Esophagus muscularis mucosa (tissue), 4 donors: ENCODE data around the gene CSK. TPM values are rescaled to one million over a fixed set of nuclear protein-coding genes. Genes with fewer than 3 reads are reported as not detected.
"Not testable (repeated sequence)": the region's sequence is repeated elsewhere in the genome, so short reads cannot be mapped to it uniquely, and the experiment has no call there.

Experiments used
- DNase-seq: peaks from one replicate; pipeline ENCODE4 v3.0.0-alpha.2; 2017; ENCODE audit errors: extremely low spot score
- H3K27ac ChIP-seq, 4 donors: fragments of 200-600 bp; sonication (generic); replicated peaks in 1 of 4; 1 replicate in 3 of 4; 2 replicates in 1 of 4; pipeline ENCODE4 v1.5.1; 2016 to 2019; ENCODE audit warnings: mild to moderate bottlenecking in 1 of 4
- H3K27me3 ChIP-seq, 4 donors: fragments of 200-600 bp; sonication (generic); one replicate each; pipeline versions ENCODE4 v1.5.1 to v1.6.0; 2016 to 2019
- H3K36me3 ChIP-seq, 4 donors: fragments of 200-600 bp; sonication (generic); one replicate each; pipeline ENCODE4 v1.5.1; 2016 to 2019
- H3K4me1 ChIP-seq, 4 donors: fragments of 200-600 bp; sonication (generic); one replicate each; pipeline ENCODE4 v1.5.1; 2016 to 2019
- H3K4me3 ChIP-seq, 4 donors: fragments of 200-600 bp; sonication (generic); 1 replicate in 2 of 4; 2 replicates in 2 of 4; pipeline ENCODE4 v1.5.1; 2016 to 2019; ENCODE audit warnings: mild to moderate bottlenecking in 4 of 4, moderate library complexity in 1 of 4
- H3K9me3 ChIP-seq, 4 donors: fragments of 200-600 bp; sonication (generic); 1 replicate in 3 of 4; 2 replicates in 1 of 4; pipeline ENCODE4 v1.5.1; 2016 to 2019
- EP300 ChIP-seq: sonication (generic); formaldehyde crosslinking; IDR thresholded peaks from one replicate; pipeline ENCODE4 v1.6.1; 2017; ENCODE audit warnings: antibody characterized with exemption
- POLR2A ChIP-seq: fragments of 450-650 bp; IDR thresholded peaks from one replicate; pipeline ENCODE4 v1.6.1; 2017; ENCODE audit warnings: antibody characterized with exemption, moderate library complexity, mild to moderate bottlenecking, low read depth
- POLR2AphosphoS5 ChIP-seq, 2 donors: sonication (generic); formaldehyde crosslinking; IDR thresholded peaks; one replicate each; pipeline ENCODE4 v1.6.1; 2017; ENCODE audit warnings: antibody characterized with exemption in 2 of 2
- WGBS: methylation state at CpG from one replicate; pipeline ENCODE4 v1.1.5; 2018; 5-methylcytosine and 5-hydroxymethylcytosine counted together
- intact Hi-C: fragments of 100-400 bp; cut with DNase I; formaldehyde crosslinking; loops from one replicate; pipeline ENCODE4 v1.15.1; 2023
- total RNA-seq, 4 donors: library from RNA; depleted of rRNA; stranded (reverse); fragments of >200 nt; gene quantifications; one replicate each; pipeline versions ENCODE4 v1.1.0 to v1.2.1, GENCODE V29; 2016
- TF ChIP-seq, protein P1 (sequence below), 3 experiments: fragments of 200-600 bp in 2 of 3; fragments of 450-650 bp in 1 of 3; sonication (generic) in 2 of 3; IDR thresholded peaks; one replicate each; pipeline ENCODE4 v1.5.1; 2017 to 2019; ENCODE audit warnings: antibody characterized with exemption in 3 of 3, mild to moderate bottlenecking in 2 of 3, moderate library complexity in 1 of 3

The CSK gene
- total RNA-seq, 4 donors from 2014 or later: 14.0 to 28.7 (median 21.9) TPM

- DNase-seq: no peak
- TF ChIP-seq POLR2AphosphoS5 (IDR thresholded peaks at IDR 0.05): no peak
- no peak for TF ChIP-seq POLR2A
- TF ChIP-seq, protein P1, sequence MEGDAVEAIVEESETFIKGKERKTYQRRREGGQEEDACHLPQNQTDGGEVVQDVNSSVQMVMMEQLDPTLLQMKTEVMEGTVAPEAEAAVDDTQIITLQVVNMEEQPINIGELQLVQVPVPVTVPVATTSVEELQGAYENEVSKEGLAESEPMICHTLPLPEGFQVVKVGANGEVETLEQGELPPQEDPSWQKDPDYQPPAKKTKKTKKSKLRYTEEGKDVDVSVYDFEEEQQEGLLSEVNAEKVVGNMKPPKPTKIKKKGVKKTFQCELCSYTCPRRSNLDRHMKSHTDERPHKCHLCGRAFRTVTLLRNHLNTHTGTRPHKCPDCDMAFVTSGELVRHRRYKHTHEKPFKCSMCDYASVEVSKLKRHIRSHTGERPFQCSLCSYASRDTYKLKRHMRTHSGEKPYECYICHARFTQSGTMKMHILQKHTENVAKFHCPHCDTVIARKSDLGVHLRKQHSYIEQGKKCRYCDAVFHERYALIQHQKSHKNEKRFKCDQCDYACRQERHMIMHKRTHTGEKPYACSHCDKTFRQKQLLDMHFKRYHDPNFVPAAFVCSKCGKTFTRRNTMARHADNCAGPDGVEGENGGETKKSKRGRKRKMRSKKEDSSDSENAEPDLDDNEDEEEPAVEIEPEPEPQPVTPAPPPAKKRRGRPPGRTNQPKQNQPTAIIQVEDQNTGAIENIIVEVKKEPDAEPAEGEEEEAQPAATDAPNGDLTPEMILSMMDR (IDR thresholded peaks at IDR 0.05): no peak
- TF ChIP-seq EP300: no peak
- Histone ChIP-seq H3K9me3 (no peaks in the 10 kb centered on the region), H3K27me3 (no peaks in the 10 kb centered on the region), H3K4me1 (peaks cover 61 to 79% (median 73%) of the 10 kb centered on the region in 4 donors), H3K27ac (peak overlapping the region; percentile 80 to 94 (median 84)), H3K4me3 (peak overlapping the region; percentile 73 to 95 (median 86)), H3K36me3 (no peaks in the 10 kb centered on the region)
- 8% methylated on average over 10 of the region's 13 CpGs for WGBS
- intact Hi-C loops: loop anchor here (5.0 kb wide), 1 partner anchor 154 kb away; the partner anchor contains the start of gene COX5A
Observed at GRCh38 chr15:74783072-74783807, 1.4 kb downstream of the CSK start.

GRCh38 chr15:74783808-74784175 is 1.9 kb downstream of the CSK start:
- Histone ChIP-seq H3K4me1 (peaks cover 67 to 84% (median 77%) of the 10 kb centered on the region in 4 donors), H3K27me3 (no peaks in the 10 kb centered on the region), H3K9me3 (no peaks in the 10 kb centered on the region), H3K4me3 (peak overlapping the region; percentile 73 to 95 (median 86)), H3K36me3 (no peaks in the 10 kb centered on the region), H3K27ac (peak overlapping the region; percentile 80 to 94 (median 84))
- intact Hi-C loops: loop anchor here (5.0 kb wide), 1 partner anchor 154 kb away; the partner anchor contains the start of gene COX5A
- TF ChIP-seq POLR2A (no peak), POLR2AphosphoS5 (IDR thresholded peaks at IDR 0.05) (no peak), EP300 (no peak)
- TF ChIP-seq, protein P1 (IDR thresholded peaks at IDR 0.05): no peak
- no peak for DNase-seq
- 48% methylated on average over 3 of the region's 3 CpGs for WGBS

- DNase-seq: no peak
- Histone ChIP-seq H3K4me3 (peak overlapping the region in 3 of 4 donors; percentile 15 to 90 (median 73)), H3K27ac (peak overlapping the region; percentile 4 to 94 (median 63)), H3K9me3 (no peaks in the 10 kb centered on the region), H3K36me3 (no peaks in the 10 kb centered on the region), H3K27me3 (no peaks in the 10 kb centered on the region), H3K4me1 (peaks cover 75 to 93% (median 85%) of the 10 kb centered on the region in 4 donors)
- 55% methylated on average over 8 of the region's 8 CpGs for WGBS
- intact Hi-C loops: loop anchor here (5.0 kb wide), 1 partner anchor 153 kb away; the partner anchor contains the start of gene COX5A
- TF ChIP-seq, protein P1 (IDR thresholded peaks at IDR 0.05): no peak
- TF ChIP-seq POLR2A (no peak), POLR2AphosphoS5 (IDR thresholded peaks at IDR 0.05) (no peak), EP300 (no peak)
Observed at GRCh38 chr15:74784426-74785193, 2.7 kb downstream of the CSK start.

DNA sequence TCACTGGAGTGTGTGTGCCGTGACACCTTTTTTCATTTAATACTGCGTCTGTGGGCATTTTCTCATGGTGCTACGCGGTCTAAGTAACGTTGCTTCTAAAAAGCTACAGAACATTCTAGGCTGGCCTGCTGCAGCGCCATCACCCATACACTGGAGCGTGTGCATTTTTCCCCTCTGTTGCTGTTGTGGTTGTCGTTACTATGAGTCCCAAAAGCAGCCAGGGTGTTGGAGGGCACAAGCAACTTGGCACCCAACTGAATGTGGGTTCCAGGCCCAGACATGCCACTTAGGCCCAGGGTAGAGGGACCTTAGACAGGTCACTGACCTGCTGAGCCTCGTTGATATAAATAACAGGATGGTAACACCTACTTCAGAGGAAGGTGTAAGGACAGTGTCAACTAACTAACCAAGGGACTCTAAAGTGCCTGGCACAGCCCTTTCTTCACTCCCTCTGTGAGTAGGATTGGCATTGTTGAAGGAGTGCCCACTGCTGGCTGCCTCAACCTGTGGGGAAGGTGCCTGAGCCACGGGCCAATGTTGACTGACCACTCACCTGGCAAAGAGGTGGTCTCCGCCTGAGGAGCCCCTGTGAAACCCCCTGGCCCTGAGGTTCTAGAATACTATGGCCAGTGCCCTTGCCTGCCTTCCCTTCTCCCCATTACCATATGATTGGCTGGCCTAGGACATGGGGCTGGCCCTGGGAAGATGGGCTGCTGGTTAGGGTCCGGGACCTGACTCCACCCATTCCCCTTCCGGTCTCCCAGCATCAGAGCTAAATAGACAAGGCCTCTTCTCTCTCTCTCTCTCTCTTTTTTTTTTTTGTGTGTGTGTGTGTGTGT is 3.5 kb downstream of the CSK start:
- intact Hi-C loops: no loop called here
- Histone ChIP-seq H3K36me3 (no peaks in the 10 kb centered on the region), H3K4me1 (peaks cover 83 to 94% (median 92%) of the 10 kb centered on the region in 4 donors), H3K9me3 (no peaks in the 10 kb centered on the region), H3K27me3 (no peaks in the 10 kb centered on the region), H3K27ac (peak overlapping the region; percentile 28 to 64 (median 43)), H3K4me3 (peak overlapping the region in 1 of 4 donors; percentile 3)
- 74% methylated on average over 12 of the region's 13 CpGs for WGBS
- no peak for DNase-seq
- TF ChIP-seq POLR2A (no peak), EP300 (no peak), POLR2AphosphoS5 (IDR thresholded peaks at IDR 0.05) (no peak)
- TF ChIP-seq, protein P1 (IDR thresholded peaks at IDR 0.05): no peak

GRCh38 chr15:74786081-74786480 is 4.2 kb downstream of the CSK start:
- Histone ChIP-seq H3K27ac (peak overlapping the region; percentile 56 to 72 (median 60)), H3K4me1 (peaks cover 88 to 94% (median 92%) of the 10 kb centered on the region in 4 donors)
- DNase-seq, H3K36me3 ChIP-seq, H3K9me3 ChIP-seq, intact Hi-C loops, H3K4me3 ChIP-seq, H3K27me3 ChIP-seq: not testable (repeated sequence)
- 76% methylated on average over 12 of the region's 12 CpGs for WGBS
